Right lobe of liver (tissue), 4 donors: ENCODE results near the gene CHI3L2.

Experiments
- CTCF ChIP-seq, 4 donors: fragments of 200-600 bp in 3 of 4; fragments of 450-650 bp in 1 of 4; IDR thresholded peaks; one replicate each; pipeline versions ENCODE4 v1.5.1 to v1.8.0; 2016 to 2022; ENCODE audit warnings: antibody characterized with exemption in 4 of 4, mild to moderate bottlenecking in 2 of 4
- POLR2A ChIP-seq: fragments of 450-650 bp; IDR thresholded peaks from one replicate; pipeline ENCODE4 v1.6.1; 2017; ENCODE audit warnings: antibody characterized with exemption, mild to moderate bottlenecking
- donor health status: DM: no; HTN: no; CAD: no.
- donor health status: DM: no; HTN: no; CAD: no.
- donor health status: DM: no; HTN: yes; CAD: no.

GRCh38 chr1:111214074-111214801 is 13.3 kb upstream of the CHI3L2 start:
- TF ChIP-seq POLR2A (no peak), CTCF (IDR thresholded peaks at IDR 0.05) (no peak)
